SU-DHL-6 (cell line): ENCODE measurements around the gene OBSCN.

Source experiments
- H2AFZ ChIP-seq: fragments of 200-600 bp; sonication (generic); 2 replicates; pipeline ENCODE4 v1.6.1; 2014; ENCODE audit warnings: low read depth, mild to moderate bottlenecking, moderate library complexity, mixed read lengths, antibody characterized with exemption, low read length; ENCODE audit not compliant: severe bottlenecking
- H3F3A ChIP-seq: fragments of 200-600 bp; shearing (Covaris generic); 2 replicates; pipeline ENCODE4 v1.6.0; 2016; ENCODE audit warnings: antibody characterized with exemption, mild to moderate bottlenecking; ENCODE audit not compliant: insufficient read depth
- H3K27ac ChIP-seq: fragments of 200-600 bp; sonication (generic); 2 replicates; pipeline ENCODE4 v1.5.1; 2016; ENCODE audit warnings: low read depth, mild to moderate bottlenecking, low read length, moderate library complexity, mixed read lengths
- H3K27me3 ChIP-seq: fragments of 200-600 bp; sonication (generic), shearing (Covaris generic); 2 replicates; pipeline ENCODE4 v1.6.0; 2014; ENCODE audit warnings: mild to moderate bottlenecking, low read length
- H3K36me3 ChIP-seq: fragments of 200-600 bp; sonication (generic); 2 replicates; pipeline ENCODE4 v1.6.1; 2014; ENCODE audit warnings: mild to moderate bottlenecking, low read length, mixed read lengths
- H3K4me2 ChIP-seq: fragments of 300-600, 200-600 bp; shearing (Covaris generic), sonication (generic); 2 replicates; pipeline ENCODE4 v1.6.0; 2014; ENCODE audit warnings: low read length, low read depth, mild to moderate bottlenecking; ENCODE audit not compliant: poor library complexity, severe bottlenecking
- H3K4me3 ChIP-seq: fragments of 200-600 bp; sonication (generic); 2 replicates; pipeline ENCODE4 v1.5.1; 2014; ENCODE audit warnings: antibody characterized with exemption, low read length, mild to moderate bottlenecking, mixed read lengths; ENCODE audit not compliant: insufficient read depth, poor library complexity, severe bottlenecking
- H3K79me2 ChIP-seq: fragments of 200-600 bp; sonication (generic); 2 replicates; pipeline ENCODE4 v1.6.1; 2014; ENCODE audit warnings: mild to moderate bottlenecking, low read length, moderate library complexity; ENCODE audit not compliant: insufficient read depth
- H3K9ac ChIP-seq: fragments of 200-600 bp; sonication (generic); 2 replicates; pipeline ENCODE4 v1.7.0; 2014; ENCODE audit warnings: mild to moderate bottlenecking, low read length
- H3K9me2 ChIP-seq: fragments of 200-600 bp; sonication (generic); replicated peaks from 2 replicates; pipeline ENCODE4 v1.6.1; 2014; ENCODE audit warnings: low read length; ENCODE audit not compliant: insufficient read depth
- H3K9me3 ChIP-seq: fragments of 200-600 bp; sonication (generic); 2 replicates; pipeline ENCODE4 v1.6.1; 2014; ENCODE audit warnings: low read length, mixed read lengths; ENCODE audit not compliant: insufficient read depth
- H4K20me1 ChIP-seq: fragments of 200-600 bp; sonication (generic); 2 replicates; pipeline ENCODE4 v1.6.1; 2014; ENCODE audit warnings: low read depth, mild to moderate bottlenecking, antibody characterized with exemption, low read length, moderate library complexity, mixed read lengths
- CTCF ChIP-seq: fragments of 200-600 bp; sonication (generic); IDR thresholded peaks from one replicate; pipeline ENCODE4 v1.5.1; 2017; ENCODE audit warnings: antibody characterized with exemption, mild to moderate bottlenecking, low read length, moderate library complexity; ENCODE audit not compliant: insufficient read depth, poor library complexity, severe bottlenecking
- EZH2phosphoT487 ChIP-seq: fragments of 200-600 bp; sonication (generic), shearing (Covaris generic); conservative IDR thresholded peaks from 2 replicates; pipeline ENCODE4 v1.6.1; 2018; ENCODE audit warnings: mild to moderate bottlenecking, antibody characterized with exemption, low read length, moderate library complexity, mixed read lengths

The OBSCN gene

DNA sequence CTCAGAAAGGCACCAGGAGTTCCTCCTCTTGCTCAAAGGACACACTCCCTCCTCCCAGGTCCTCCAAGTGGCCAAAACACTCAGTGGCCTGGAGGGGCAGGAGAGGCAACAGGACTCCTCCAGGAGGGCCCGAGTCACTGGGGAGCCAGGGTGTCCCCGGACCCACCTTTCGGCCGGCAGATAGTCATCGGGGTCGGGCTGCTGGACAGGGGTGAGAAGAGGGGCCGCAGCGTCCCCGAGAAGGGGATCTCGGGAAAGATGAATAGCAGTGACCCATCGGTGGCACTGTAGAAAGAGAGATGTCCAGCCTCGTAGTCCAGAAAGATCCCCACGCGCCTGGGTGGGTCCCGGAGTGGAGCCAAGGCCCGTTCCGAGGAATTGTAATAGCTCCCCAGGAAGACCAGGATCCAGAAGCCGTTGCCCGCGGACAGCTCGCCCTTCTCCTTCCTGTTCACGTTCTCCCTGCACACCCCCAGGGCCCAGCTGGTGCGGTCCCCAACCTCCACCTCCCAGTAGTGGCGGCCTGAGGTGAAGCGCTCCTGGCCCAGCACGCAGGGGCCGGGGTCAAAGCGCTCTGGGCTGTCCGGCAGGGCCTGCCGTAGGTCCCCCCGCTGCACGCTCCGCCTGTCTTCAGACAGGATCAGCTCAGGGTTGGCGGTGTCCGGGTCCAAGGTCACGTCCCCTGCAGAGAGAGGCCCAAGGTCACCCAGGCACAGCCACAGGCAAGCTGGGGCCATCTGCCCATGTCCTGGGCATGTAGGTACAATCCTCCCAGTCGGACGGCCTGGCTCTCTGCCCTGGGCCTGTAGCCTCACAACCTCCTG, 186.9 kb downstream of the OBSCN start:
- no peaks in the 10 kb centered on the region for H3K9me2 ChIP-seq
- H3K9ac ChIP-seq: no peak overlapping the region
- no peaks in the 10 kb centered on the region for H3K79me2 ChIP-seq
- H3F3A ChIP-seq: no peaks in the 10 kb centered on the region
- no peak overlapping the region for H2AFZ ChIP-seq
- H3K9me3 ChIP-seq: no peaks in the 10 kb centered on the region
- no peak for TF ChIP-seq CTCF
- TF ChIP-seq EZH2phosphoT487: no peak
- H3K4me3 ChIP-seq: no peak overlapping the region
- H4K20me1 ChIP-seq: no peaks in the 10 kb centered on the region
- H3K4me2 ChIP-seq: no peak overlapping the region
- no peaks in the 10 kb centered on the region for H3K27me3 ChIP-seq
- no peaks in the 10 kb centered on the region for H3K36me3 ChIP-seq
- no peak overlapping the region for H3K27ac ChIP-seq

DNA sequence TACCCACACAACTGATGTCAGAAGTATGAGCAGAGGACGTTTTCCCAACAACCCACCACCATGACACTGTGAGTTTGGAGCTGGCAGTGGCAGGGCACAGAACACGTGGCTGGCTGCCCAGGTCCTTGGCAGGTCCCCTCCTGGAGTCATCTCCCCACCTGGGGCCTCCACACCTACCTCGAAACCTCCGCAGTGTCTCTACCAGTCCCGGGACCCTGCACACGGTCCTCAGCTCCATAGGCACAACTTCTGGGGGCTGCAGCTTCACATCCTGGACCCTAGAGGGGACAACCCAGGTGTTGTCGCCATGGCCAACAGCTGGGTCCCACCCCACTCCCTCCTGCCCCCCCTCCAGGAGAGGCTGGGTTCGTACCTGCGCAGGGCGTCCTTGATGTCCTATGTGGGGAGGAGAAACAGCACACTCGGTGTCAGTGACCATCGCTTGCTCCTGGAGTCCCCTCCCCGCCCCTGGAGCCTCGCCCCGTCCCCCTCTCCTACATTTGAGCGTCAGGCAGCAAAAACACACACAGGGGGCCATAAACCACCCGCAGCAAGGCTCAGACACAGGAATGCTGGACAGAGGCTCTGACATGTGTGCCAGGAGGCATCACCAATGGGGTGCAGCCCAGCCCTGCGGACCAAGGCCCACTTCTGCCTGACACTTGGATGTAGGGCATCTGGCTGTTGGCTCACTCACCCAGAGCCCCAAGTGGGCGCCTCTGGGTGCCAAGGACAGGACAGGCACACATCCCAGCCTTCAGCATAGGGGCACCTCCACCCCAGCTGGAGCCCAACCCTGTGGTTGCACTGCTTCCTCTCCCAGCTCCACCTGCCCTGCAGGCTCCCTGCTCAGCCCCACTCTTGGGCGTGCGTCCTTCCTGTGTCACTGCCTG, 189.2 kb downstream of the OBSCN start:
- no peak overlapping the region for H3K4me3 ChIP-seq
- TF ChIP-seq CTCF (no peak), EZH2phosphoT487 (no peak)
- H2AFZ ChIP-seq: no peak overlapping the region
- no peak overlapping the region for H3K9ac ChIP-seq
- no peaks in the 10 kb centered on the region for H3K9me2 ChIP-seq
- no peaks in the 10 kb centered on the region for H3F3A ChIP-seq
- H3K79me2 ChIP-seq: peaks cover 12% of the 10 kb centered on the region; the same call in 1 of the 2 replicates
- H3K36me3 ChIP-seq: no peaks in the 10 kb centered on the region
- H3K27ac ChIP-seq: no peak overlapping the region
- no peaks in the 10 kb centered on the region for H4K20me1 ChIP-seq
- no peaks in the 10 kb centered on the region for H3K9me3 ChIP-seq
- H3K27me3 ChIP-seq: no peaks in the 10 kb centered on the region
- H3K4me2 ChIP-seq: no peak overlapping the region

DNA sequence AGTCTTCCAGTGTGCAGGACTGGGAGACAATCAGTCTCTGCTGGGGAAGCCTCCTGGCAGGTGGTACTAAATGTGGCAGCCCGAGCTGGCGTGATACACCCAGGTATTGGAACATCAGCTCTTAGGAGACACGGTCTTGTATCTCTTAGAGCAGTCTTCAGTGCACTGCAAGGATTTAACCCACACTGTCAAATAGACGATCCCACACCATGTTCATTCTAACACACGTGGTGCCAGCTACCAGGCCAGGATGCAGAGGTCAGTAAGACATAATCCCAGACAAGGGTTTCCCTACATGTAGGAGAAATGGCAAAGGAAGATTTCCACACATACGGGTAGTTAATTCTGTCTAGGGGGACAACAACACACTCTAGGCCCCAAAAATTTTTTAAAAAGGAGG, 190.1 kb downstream of the OBSCN start:
- Histone ChIP-seq H3K4me2 (no peak overlapping the region), H3K9me3 (no peaks in the 10 kb centered on the region), H3F3A (no peaks in the 10 kb centered on the region), H3K27ac (no peak overlapping the region), H3K4me3 (no peak overlapping the region), H4K20me1 (no peaks in the 10 kb centered on the region), H2AFZ (no peak overlapping the region), H3K27me3 (no peaks in the 10 kb centered on the region), H3K9ac (no peak overlapping the region), H3K79me2 (peaks cover 22% of the 10 kb centered on the region; the same call in 1 of the 2 replicates), H3K9me2 (no peaks in the 10 kb centered on the region), H3K36me3 (no peaks in the 10 kb centered on the region)
- TF ChIP-seq EZH2phosphoT487 (no peak), CTCF (no peak)
